HepG2 (cell line): ENCODE measurements around the gene ALCAM. TPM values are rescaled to one million over a fixed set of nuclear protein-coding genes. Genes with fewer than 3 reads are reported as not detected.

ENCODE experiments used
- BORCS8-MEF2B ChIP-seq: sonication (generic); formaldehyde crosslinking; IDR thresholded peaks from 2 replicates; pipeline ENCODE4 v1.8.0; 2022; ENCODE audit warnings: mild to moderate bottlenecking, missing genetic modification reagents
- EHMT2 ChIP-seq: fragments of 200-600 bp; sonication (generic); IDR thresholded peaks from 2 replicates; pipeline ENCODE4 v1.7.0; 2017; ENCODE audit warnings: antibody characterized with exemption, low read depth, low read length, borderline replicate concordance
- HNF1B ChIP-seq: sonication (generic); formaldehyde crosslinking; IDR thresholded peaks from 2 replicates; pipeline ENCODE4 v1.5.1; 2020; ENCODE audit warnings: mild to moderate bottlenecking, moderate library complexity, missing genetic modification reagents
- KAT8 ChIP-seq: IDR thresholded peaks from 2 replicates; pipeline ENCODE4 v1.6.1; 2016; ENCODE audit warnings: missing genetic modification reagents, missing compliant biosample characterization
- MED8 ChIP-seq: sonication (generic); formaldehyde crosslinking; IDR thresholded peaks from 2 replicates; pipeline ENCODE4 v1.8.1; 2023; ENCODE audit warnings: mild to moderate bottlenecking, missing genetic modification reagents; ENCODE audit not compliant: insufficient replicate concordance
- MXD1 ChIP-seq: sonication (generic); formaldehyde crosslinking; IDR thresholded peaks from 2 replicates; pipeline ENCODE4 v1.4.0; 2020; ENCODE audit warnings: mild to moderate bottlenecking, missing genetic modification reagents
- MXD3 ChIP-seq: IDR thresholded peaks from 2 replicates; pipeline ENCODE4 v1.6.1; 2016; ENCODE audit warnings: mild to moderate bottlenecking, missing biosample characterization, missing genetic modification reagents
- PLSCR1 ChIP-seq: sonication (generic); formaldehyde crosslinking; IDR thresholded peaks from 2 replicates; pipeline ENCODE4 v1.5.0; 2020; ENCODE audit warnings: missing genetic modification reagents, mild to moderate bottlenecking, borderline replicate concordance
- TBP ChIP-seq: sonication (generic); formaldehyde crosslinking; IDR thresholded peaks from 2 replicates; pipeline ENCODE4 v1.5.0; 2020; ENCODE audit warnings: missing genetic modification reagents
- ZFP1 ChIP-seq: IDR thresholded peaks from 2 replicates; pipeline ENCODE4 v1.6.1; 2016
- ZFP37 ChIP-seq: sonication (generic); formaldehyde crosslinking; IDR thresholded peaks from 2 replicates; pipeline ENCODE4 v1.4.0; 2020; ENCODE audit warnings: missing genetic modification reagents, borderline replicate concordance
- ZNF143 ChIP-seq: sonication (generic); formaldehyde crosslinking; IDR thresholded peaks from 2 replicates; pipeline ENCODE4 v1.4.0; 2020; ENCODE audit warnings: missing genetic modification reagents
- ZNF446 ChIP-seq: sonication (generic); formaldehyde crosslinking; IDR thresholded peaks from 2 replicates; pipeline ENCODE4 v1.5.0; 2020; ENCODE audit warnings: mild to moderate bottlenecking, missing genetic modification reagents
- ZNF501 ChIP-seq: sonication (generic); formaldehyde crosslinking; IDR thresholded peaks from 2 replicates; pipeline ENCODE4 v1.5.1; 2020; ENCODE audit warnings: mild to moderate bottlenecking, moderate library complexity, missing genetic modification reagents
- ZNF747 ChIP-seq: sonication (generic); formaldehyde crosslinking; IDR thresholded peaks from 2 replicates; pipeline ENCODE4 v1.8.1; 2023; ENCODE audit warnings: missing genetic modification reagents, mild to moderate bottlenecking, borderline replicate concordance
- ZSCAN12 ChIP-seq: sonication (generic); formaldehyde crosslinking; IDR thresholded peaks from 2 replicates; pipeline ENCODE4 v1.9.0; 2021; ENCODE audit warnings: mild to moderate bottlenecking, missing genetic modification reagents
- polyA plus RNA-seq, 8 experiments: library from polyadenylated mRNA; depleted of rRNA in 3 of 8; stranded (reverse) in 7 of 8; unstranded in 1 of 8; fragments of >200 nt; fragmentation: Illumina TruSeq in 4 of 8; extraction: Trizol in 4 of 8; gene quantifications; 2 replicates each; pipeline versions ENCODE4 v1.2.1 to v1.2.3, GENCODE V29; 2011 to 2016; ENCODE audit warnings: low read depth in 4 of 8, missing spikeins in 1 of 8, mixed read lengths in 1 of 8; ENCODE audit not compliant: insufficient read depth in 1 of 8
- total RNA-seq, 5 experiments: library from RNA; depleted of rRNA; stranded (reverse); fragments of >200 nt; fragmentation: Illumina TruSeq; extraction: Trizol; gene quantifications; 2 replicates each; pipeline ENCODE4 v1.2.3, GENCODE V29; 2016; ENCODE audit warnings: low read depth in 1 of 5
- TF ChIP-seq, protein P1 (sequence below): sonication (generic); formaldehyde crosslinking; IDR thresholded peaks from 2 replicates; pipeline ENCODE4 v1.4.0; 2020; ENCODE audit warnings: mild to moderate bottlenecking, missing genetic modification reagents
- TF ChIP-seq, protein P2 (sequence below): sonication (generic); formaldehyde crosslinking; IDR thresholded peaks from 2 replicates; pipeline ENCODE4 v1.8.1; 2023; ENCODE audit warnings: mild to moderate bottlenecking, missing genetic modification reagents

Gene ALCAM
- total and polyA plus RNA-seq, 2 of the 13 experiments (the other 11 are each of a cell fraction or from before 2014, with no cell fraction given): 26.0 to 33.1 TPM

DNA sequence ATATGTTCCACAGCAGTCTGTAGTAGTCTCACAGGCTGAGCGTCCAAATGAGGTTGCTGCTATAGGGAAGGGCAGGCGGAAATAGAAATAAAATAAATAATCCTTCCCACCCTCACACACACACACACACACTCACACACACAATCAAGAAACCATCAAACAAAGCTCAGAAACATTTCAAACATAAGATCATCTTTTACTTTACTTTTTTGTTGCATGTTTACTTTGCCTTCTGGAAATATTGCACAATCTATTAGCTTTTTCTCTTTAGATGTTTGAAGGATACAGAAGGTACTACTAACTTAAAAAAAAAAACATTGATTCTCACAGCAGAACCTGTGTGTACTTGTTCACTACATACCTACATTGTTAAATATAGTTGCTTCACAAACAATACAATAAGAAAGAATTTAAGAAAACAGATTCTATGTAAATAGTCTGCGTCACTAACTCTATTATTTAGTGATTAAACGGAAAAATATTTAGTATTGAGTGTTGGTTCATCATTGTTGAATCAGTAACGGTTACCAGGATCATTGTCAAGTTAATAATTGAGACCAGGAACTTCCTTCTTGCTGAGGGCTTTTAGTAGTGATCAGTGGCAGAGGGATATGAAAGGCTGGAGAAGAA lies 20.5 kb downstream of the ALCAM start (continued):
- TF ChIP-seq ZNF501 (no peak), ZNF446 (CRISPR knock-in tag) (no peak), TBP (CRISPR knock-in tag) (no peak), MXD1 (CRISPR knock-in tag) (no peak), ZNF143 (CRISPR knock-in tag) (no peak), ZFP37 (CRISPR knock-in tag) (no peak), ZNF747 (CRISPR knock-in tag) (no peak), ZSCAN12 (CRISPR knock-in tag) (no peak), EHMT2 (peak; percentile 64; the same call in 1 of the 2 replicates), BORCS8-MEF2B (CRISPR knock-in tag) (no peak), KAT8 (CRISPR knock-in tag) (peak; percentile 84), HNF1B (no peak), PLSCR1 (no peak), MXD3 (CRISPR knock-in tag) (no peak), MED8 (CRISPR knock-in tag) (no peak), ZFP1 (CRISPR knock-in tag) (no peak)
- TF ChIP-seq, protein P1, sequence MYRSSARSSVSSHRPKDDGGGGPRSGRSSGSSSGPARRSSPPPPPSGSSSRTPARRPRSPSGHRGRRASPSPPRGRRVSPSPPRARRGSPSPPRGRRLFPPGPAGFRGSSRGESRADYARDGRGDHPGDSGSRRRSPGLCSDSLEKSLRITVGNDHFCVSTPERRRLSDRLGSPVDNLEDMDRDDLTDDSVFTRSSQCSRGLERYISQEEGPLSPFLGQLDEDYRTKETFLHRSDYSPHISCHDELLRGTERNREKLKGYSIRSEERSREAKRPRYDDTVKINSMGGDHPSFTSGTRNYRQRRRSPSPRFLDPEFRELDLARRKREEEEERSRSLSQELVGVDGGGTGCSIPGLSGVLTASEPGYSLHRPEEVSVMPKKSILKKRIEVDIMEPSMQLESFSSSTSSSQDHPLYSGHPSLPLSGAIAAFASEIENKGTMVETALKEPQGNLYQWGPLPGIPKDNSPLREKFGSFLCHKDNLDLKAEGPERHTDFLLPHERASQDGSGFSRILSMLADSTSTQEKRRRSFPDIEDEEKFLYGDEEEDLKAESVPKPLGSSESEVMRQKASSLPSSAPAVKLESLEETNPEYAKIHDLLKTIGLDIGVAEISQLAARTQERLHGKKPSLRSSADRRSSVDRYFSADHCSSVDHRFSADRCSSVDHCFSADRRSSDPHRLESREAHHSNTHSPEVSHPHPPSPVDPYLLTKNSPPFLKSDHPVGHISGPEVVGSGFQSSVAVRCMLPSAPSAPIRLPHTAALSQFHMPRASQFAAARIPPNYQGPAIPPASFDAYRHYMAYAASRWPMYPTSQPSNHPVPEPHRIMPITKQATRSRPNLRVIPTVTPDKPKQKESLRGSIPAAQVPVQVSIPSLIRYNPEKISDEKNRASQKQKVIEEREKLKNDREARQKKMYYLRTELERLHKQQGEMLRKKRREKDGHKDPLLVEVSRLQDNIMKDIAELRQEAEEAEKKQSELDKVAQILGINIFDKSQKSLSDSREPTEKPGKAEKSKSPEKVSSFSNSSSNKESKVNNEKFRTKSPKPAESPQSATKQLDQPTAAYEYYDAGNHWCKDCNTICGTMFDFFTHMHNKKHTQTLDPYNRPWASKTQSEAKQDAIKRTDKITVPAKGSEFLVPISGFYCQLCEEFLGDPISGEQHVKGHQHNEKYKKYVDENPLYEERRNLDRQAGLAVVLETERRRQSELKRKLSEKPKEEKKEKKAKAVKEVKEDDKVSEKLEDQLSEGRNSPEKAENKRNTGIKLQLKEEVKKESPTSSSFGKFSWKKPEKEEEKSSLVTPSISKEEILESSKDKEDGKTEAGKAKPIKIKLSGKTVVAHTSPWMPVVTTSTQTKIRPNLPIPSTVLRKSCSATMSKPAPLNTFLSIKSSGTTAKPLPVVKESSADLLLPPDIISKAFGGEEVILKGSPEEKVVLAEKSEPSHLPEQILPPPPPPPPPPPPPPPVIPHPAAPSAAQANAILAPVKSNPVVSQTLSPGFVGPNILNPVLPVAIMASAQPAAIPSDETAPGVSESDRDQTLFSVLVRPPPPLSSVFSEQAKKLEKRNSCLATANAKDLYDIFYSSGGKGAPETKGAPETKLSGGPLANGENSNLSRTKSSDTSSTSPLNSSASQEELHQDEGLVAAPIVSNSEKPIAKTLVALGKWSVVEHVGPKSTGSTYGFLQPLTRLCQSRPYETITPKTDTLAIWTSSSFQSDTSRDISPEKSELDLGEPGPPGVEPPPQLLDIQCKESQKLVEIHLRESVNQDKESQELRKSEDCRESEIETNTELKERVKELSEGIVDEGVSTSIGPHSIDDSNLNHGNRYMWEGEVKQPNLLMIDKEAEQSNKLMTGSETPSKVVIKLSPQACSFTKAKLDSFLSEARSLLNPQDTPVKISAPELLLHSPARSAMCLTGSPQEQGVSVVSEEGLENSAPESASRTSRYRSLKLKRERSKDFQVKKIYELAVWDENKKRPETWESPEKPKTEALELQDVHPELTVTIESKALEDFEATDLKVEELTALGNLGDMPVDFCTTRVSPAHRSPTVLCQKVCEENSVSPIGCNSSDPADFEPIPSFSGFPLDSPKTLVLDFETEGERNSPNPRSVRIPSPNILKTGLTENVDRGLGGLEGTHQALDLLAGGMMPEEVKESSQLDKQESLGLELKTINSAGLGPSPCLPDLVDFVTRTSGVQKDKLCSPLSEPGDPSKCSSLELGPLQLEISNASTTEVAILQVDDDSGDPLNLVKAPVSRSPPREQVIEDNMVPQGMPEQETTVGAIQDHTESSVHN: no peak
- TF ChIP-seq, protein P2, sequence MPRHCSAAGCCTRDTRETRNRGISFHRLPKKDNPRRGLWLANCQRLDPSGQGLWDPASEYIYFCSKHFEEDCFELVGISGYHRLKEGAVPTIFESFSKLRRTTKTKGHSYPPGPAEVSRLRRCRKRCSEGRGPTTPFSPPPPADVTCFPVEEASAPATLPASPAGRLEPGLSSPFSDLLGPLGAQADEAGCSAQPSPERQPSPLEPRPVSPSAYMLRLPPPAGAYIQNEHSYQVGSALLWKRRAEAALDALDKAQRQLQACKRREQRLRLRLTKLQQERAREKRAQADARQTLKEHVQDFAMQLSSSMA (CRISPR knock-in tag): no peak
